ENCODE data around the gene HBEGF. TPM values are rescaled to one million over a fixed set of nuclear protein-coding genes. Genes with fewer than 3 reads are reported as not detected.
A peak's percentile ranks its signal among the peaks of the same experiment; 100 is the strongest.

HBEGF gene
- polyA plus RNA-seq, 1 donor (not counting 4 experiments of a cell fraction or from before 2014, with no cell fraction given), result 53.1 TPM

GRCh38 chr5:140355546-140355945 lies 9.1 kb upstream of the HBEGF start:
- no peak for TF ChIP-seq CTCF (optimal IDR thresholded peaks at IDR 0.05 in 1 of 3, IDR thresholded peaks at IDR 0.05 in 1 of 3, conservative IDR thresholded peaks at IDR 0.05 in 1 of 3; ENCODE audit: extremely low read depth in 1 of 3, insufficient read depth in 2 of 3, low read length in 3 of 3)
- no peak for TF ChIP-seq EZH2 (IDR thresholded peaks at IDR 0.05; ENCODE audit: low read length)
- peaks cover 10% of the 10 kb centered on the region for H3K4me1 ChIP-seq (ENCODE audit: control insufficient read depth, extremely low read depth, insufficient read depth, low read length)
- H3K27ac ChIP-seq (ENCODE audit: control insufficient read depth, insufficient read depth, low read length), result no peak overlapping the region
- DNase-seq (ENCODE audit: low read depth, low spot score) (no peak), FAIRE-seq (no peak)
- no peaks in the 10 kb centered on the region for H3K79me2 ChIP-seq (ENCODE audit: control insufficient read depth, insufficient read depth, low read length)
- H3K9ac ChIP-seq (ENCODE audit: control insufficient read depth, extremely low read depth, insufficient read depth, low read length), result no peak overlapping the region
- H3K9me1 ChIP-seq (ENCODE audit: control insufficient read depth, extremely low read depth, insufficient read depth, low read length), result no peaks in the 10 kb centered on the region
- H2AFZ ChIP-seq (ENCODE audit: control insufficient read depth, low read length), result no peak overlapping the region
- H3K4me2 ChIP-seq (ENCODE audit: control insufficient read depth, extremely low read depth, insufficient read depth, low read depth, low read length), result no peak overlapping the region
- no peaks in the 10 kb centered on the region for H3K9me3 ChIP-seq (ENCODE audit: control insufficient read depth, low read depth, low read length)
- no peaks in the 10 kb centered on the region for H3K27me3 ChIP-seq (ENCODE audit: control insufficient read depth, extremely low read depth, insufficient read depth, low read length)
- dilution Hi-C loops (cut with MboI; ENCODE audit: extremely low pct_ligation_motif_present, low sequenced_read_pairs), result no loop called here
- no peak overlapping the region for H3K4me3 ChIP-seq (ENCODE audit: control insufficient read depth in 2 of 3, extremely low read depth in 1 of 3, insufficient read depth in 2 of 3, low read depth in 1 of 3, low read length in 3 of 3)
- H4K20me1 ChIP-seq (ENCODE audit: control insufficient read depth, extremely low read depth, insufficient read depth, low read length), result no peaks in the 10 kb centered on the region
- H3K36me3 ChIP-seq (ENCODE audit: control insufficient read depth in 2 of 2, extremely low read depth in 1 of 2, insufficient read depth in 2 of 2, low read length in 2 of 2), result no peaks in the 10 kb centered on the region

- no peaks in the 10 kb centered on the region for H4K20me1 ChIP-seq (ENCODE audit: control insufficient read depth, extremely low read depth, insufficient read depth, low read length)
- FAIRE-seq (peak; percentile 70), DNase-seq (ENCODE audit: low read depth, low spot score) (no peak)
- H3K9me3 ChIP-seq (ENCODE audit: control insufficient read depth, low read depth, low read length), result no peaks in the 10 kb centered on the region
- no peak overlapping the region for H2AFZ ChIP-seq (ENCODE audit: control insufficient read depth, low read length)
- H3K79me2 ChIP-seq (ENCODE audit: control insufficient read depth, insufficient read depth, low read length), result no peaks in the 10 kb centered on the region
- no peak overlapping the region for H3K4me2 ChIP-seq (ENCODE audit: control insufficient read depth, extremely low read depth, insufficient read depth, low read depth, low read length)
- H3K9me1 ChIP-seq (ENCODE audit: control insufficient read depth, extremely low read depth, insufficient read depth, low read length), result peaks cover 2% of the 10 kb centered on the region
- H3K36me3 ChIP-seq (ENCODE audit: control insufficient read depth in 2 of 2, extremely low read depth in 1 of 2, insufficient read depth in 2 of 2, low read length in 2 of 2), result no peaks in the 10 kb centered on the region
- H3K27me3 ChIP-seq (ENCODE audit: control insufficient read depth, extremely low read depth, insufficient read depth, low read length), result no peaks in the 10 kb centered on the region
- peaks cover 33% of the 10 kb centered on the region for H3K4me1 ChIP-seq (ENCODE audit: control insufficient read depth, extremely low read depth, insufficient read depth, low read length)
- TF ChIP-seq CTCF (optimal IDR thresholded peaks at IDR 0.05 in 1 of 3, IDR thresholded peaks at IDR 0.05 in 1 of 3, conservative IDR thresholded peaks at IDR 0.05 in 1 of 3; ENCODE audit: extremely low read depth in 1 of 3, insufficient read depth in 2 of 3, low read length in 3 of 3), result peak; percentile 50 to 78 (median 74)
- TF ChIP-seq EZH2 (IDR thresholded peaks at IDR 0.05; ENCODE audit: low read length), result no peak
- H3K9ac ChIP-seq (ENCODE audit: control insufficient read depth, extremely low read depth, insufficient read depth, low read length), result no peak overlapping the region
- H3K27ac ChIP-seq (ENCODE audit: control insufficient read depth, insufficient read depth, low read length), result no peak overlapping the region
- no peak overlapping the region for H3K4me3 ChIP-seq (ENCODE audit: control insufficient read depth in 2 of 3, extremely low read depth in 1 of 3, insufficient read depth in 2 of 3, low read depth in 1 of 3, low read length in 3 of 3)
- dilution Hi-C loops (cut with MboI; ENCODE audit: extremely low pct_ligation_motif_present, low sequenced_read_pairs), result no loop called here
These were observed 5.4 kb upstream of the HBEGF start for GRCh38 chr5:140351609-140352334.

Data from keratinocyte (primary cell).